ENCODE data around the gene CTNNBL1. TPM values are rescaled to one million over a fixed set of nuclear protein-coding genes. Genes with fewer than 3 reads are reported as not detected.

The CTNNBL1 gene
- polyA plus RNA-seq, 1 of the 3 experiments (the other 2 are of a cell fraction) = 29.5 TPM

- WGBS (ENCODE audit: low lambda C conversion rate) = 100% methylated on average over 1 of the region's 1 CpG
- Histone ChIP-seq H3K4me3 (ENCODE audit: low read depth in 2 of 2, low read length in 1 of 2) (no peak overlapping the region), H3K27ac (ENCODE audit: low read depth in 2 of 2, low read length in 1 of 2) (no peak overlapping the region), H3K9me2 (no peaks in the 10 kb centered on the region), H4K20me1 (ENCODE audit: insufficient read depth) (no peaks in the 10 kb centered on the region), H3K79me2 (ENCODE audit: insufficient read depth) (no peaks in the 10 kb centered on the region), H3K4me1 (ENCODE audit: control insufficient read depth in 1 of 2, insufficient read depth in 2 of 2, low read depth in 1 of 2, low read length in 1 of 2) (no peaks in the 10 kb centered on the region), H3K9me3 (no peaks in the 10 kb centered on the region), H3K27me3 (ENCODE audit: insufficient read depth) (no peaks in the 10 kb centered on the region), H3K36me3 (replicated peaks in 1 of 2; ENCODE audit: control insufficient read depth in 1 of 2, insufficient read depth in 2 of 2, low read length in 1 of 2) (peaks cover 21 to 27% of the 10 kb centered on the region in 2 experiments), H3K9ac (no peak overlapping the region), H3F3A (replicated peaks; ENCODE audit: insufficient read depth) (no peaks in the 10 kb centered on the region), H3K4me2 (no peak overlapping the region), H2AFZ (ENCODE audit: low read depth) (no peak overlapping the region)
- POLR2A ChIA-PET = no interaction called here
- CTCF ChIA-PET = no interaction called here
- no peak for TF ChIP-seq ELF1 (IDR thresholded peaks at IDR 0.05)
- no peak for TF ChIP-seq EP300 (IDR thresholded peaks at IDR 0.05; ENCODE audit: borderline replicate concordance in 1 of 2, low read depth in 1 of 2, low read length in 1 of 2)
- TF ChIP-seq FOSL2 (IDR thresholded peaks at IDR 0.05; ENCODE audit: borderline replicate concordance, low read depth) = no peak
- no peak for TF ChIP-seq SIN3A (IDR thresholded peaks at IDR 0.05; ENCODE audit: borderline replicate concordance, low read depth, low read length)
- TF ChIP-seq IRF3 (IDR thresholded peaks at IDR 0.05; ENCODE audit: low read depth, low read length) = no peak
- no peak for TF ChIP-seq MXI1 (IDR thresholded peaks at IDR 0.05; ENCODE audit: low read depth, low read length)
- TF ChIP-seq RFX5 (IDR thresholded peaks at IDR 0.05; ENCODE audit: low read length) = no peak
- no peak for TF ChIP-seq PBX3 (IDR thresholded peaks at IDR 0.05)
- no peak for TF ChIP-seq USF2 (IDR thresholded peaks at IDR 0.05; ENCODE audit: borderline replicate concordance, low read depth, low read length)
- TF ChIP-seq RXRA (IDR thresholded peaks at IDR 0.05; ENCODE audit: borderline replicate concordance, low read depth) = no peak
- TF ChIP-seq JUND (IDR thresholded peaks at IDR 0.05) = no peak
- TF ChIP-seq SMC3 (IDR thresholded peaks at IDR 0.05; ENCODE audit: low read depth, low read length) = no peak
- TF ChIP-seq EZH2phosphoT487 (IDR thresholded peaks at IDR 0.05; ENCODE audit: borderline replicate concordance, low read depth) = no peak
- no peak for TF ChIP-seq FOXJ3 (CRISPR knock-in tag; IDR thresholded peaks at IDR 0.05)
- no peak for TF ChIP-seq MEF2A (IDR thresholded peaks at IDR 0.05; ENCODE audit: borderline replicate concordance, low read depth)
- TF ChIP-seq TAF1 (IDR thresholded peaks at IDR 0.05; ENCODE audit: borderline replicate concordance, low read depth, low read length) = no peak
- TF ChIP-seq RAD21 (IDR thresholded peaks at IDR 0.05; ENCODE audit: low read length) = no peak
- no peak for DNase-seq
Measured at GRCh38 chr20:37789408-37789807, 95.6 kb downstream of the CTNNBL1 start.

Data from SK-N-SH (cell line).